Stimulated activated CD8-positive, alpha-beta memory T cell treated with anti-CD3 and anti-CD28 coated beads, Interleukin-15, amount 100 ng/mL, for 48 hours (primary cell): Measurements from ENCODE around the gene SNF8.
A peak's percentile ranks its signal among the peaks of the same experiment; 100 is the strongest.

Experiments used
- DNase-seq, 2 donors: peaks; one replicate each; pipeline ENCODE4 v3.0.0-alpha.2; 2020; ENCODE audit warnings: low read depth in 2 of 2

The SNF8 gene

DNA sequence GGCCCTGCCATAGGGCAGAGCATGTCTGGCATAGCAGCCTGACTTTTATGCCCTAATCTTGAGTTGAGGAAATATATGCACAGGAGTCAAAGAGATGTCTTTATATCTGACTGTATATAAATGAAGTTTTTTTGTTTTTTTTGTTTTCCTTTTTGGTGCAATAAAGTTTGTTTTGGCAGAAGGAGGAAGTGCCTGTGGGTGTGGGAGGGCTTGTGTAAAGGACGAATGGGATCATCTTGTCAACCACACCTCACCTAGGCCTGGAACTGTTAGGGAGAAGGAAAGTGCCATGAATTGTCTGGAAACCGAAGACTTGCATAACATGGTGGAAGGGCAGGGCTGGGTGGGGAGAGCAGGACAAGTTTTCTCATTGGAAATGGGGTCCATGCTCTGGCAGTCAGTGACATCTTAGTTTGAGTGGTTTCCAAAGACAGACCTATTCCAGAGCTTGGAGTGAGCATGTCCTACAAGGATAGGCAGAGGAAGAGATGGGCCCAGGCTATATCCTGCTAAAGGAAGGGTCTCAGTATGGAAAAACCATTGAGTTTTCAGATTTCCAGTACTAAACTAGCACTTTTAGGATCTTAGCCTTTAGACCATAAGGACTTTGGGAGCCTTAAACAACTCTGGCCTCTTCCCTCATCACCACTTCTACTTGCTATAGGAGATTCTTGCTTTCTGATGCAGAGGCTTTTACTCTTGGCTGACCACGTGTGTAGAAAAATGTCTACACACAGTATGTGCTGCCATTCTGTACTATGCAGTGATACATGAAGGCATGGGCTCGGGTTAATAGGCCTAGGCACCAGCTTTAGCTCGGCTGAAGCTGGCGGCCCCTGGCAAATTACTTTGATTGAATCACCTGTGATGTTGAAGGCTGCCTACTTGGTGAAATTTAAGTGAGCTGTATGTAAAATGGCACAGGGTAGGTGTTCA, 15.5 kb downstream of the SNF8 start:
- DNase-seq, result no peak

DNA sequence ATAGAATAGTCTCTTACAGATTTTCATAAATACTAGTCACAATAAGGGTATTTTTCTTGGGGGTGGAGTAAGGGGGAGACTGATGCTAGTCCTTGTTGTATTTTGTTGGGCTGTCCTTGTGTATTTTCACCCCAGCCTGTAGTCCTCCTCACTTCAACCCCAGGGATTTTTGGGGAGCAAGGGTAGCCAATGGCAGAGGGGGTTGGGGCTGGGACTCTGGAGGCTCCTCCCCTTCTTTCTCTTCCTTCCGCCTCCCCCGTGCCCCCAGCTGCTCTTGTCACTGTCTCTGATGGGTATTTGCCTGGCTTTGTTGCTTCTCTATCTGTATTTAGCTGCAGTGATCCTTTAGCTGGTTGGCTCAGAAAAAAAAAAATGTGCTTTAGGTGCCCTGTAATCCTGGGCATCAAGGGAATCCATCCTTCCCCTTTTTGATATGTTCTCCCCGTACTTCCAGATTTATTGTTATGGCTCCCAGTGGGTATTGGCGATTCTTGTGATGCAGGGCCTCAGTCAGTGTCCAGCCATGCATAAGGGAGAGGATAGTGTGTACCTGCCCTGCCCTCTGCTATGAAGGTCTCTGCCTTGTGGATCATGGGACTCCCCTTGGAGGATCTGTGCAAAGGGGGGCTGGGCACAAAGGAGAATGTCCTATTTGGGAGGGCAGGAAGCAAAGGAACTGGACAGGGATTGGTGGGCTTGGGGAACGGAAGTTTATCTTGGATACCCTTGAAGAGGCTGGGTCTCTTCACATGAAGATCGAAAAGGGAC, 16.5 kb downstream of the SNF8 start:
- no peak for DNase-seq

DNA sequence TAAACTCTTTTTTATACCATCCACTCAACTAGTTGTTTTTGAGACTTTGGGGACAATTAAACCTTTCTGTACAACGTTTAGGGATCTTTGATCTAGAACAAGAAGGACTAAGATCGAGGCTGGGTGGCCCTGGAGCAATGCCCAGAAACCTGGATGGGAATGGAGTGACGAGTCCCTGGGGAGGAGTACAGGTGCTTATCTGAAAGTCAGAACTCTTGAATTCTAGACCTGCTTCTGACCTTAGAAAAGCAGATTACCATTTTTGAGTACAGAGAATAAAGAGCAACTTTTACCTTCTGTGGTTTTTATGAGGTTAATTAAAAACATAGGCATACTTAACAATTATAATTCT, 18.7 kb downstream of the SNF8 start:
- DNase-seq, result no peak

DNA sequence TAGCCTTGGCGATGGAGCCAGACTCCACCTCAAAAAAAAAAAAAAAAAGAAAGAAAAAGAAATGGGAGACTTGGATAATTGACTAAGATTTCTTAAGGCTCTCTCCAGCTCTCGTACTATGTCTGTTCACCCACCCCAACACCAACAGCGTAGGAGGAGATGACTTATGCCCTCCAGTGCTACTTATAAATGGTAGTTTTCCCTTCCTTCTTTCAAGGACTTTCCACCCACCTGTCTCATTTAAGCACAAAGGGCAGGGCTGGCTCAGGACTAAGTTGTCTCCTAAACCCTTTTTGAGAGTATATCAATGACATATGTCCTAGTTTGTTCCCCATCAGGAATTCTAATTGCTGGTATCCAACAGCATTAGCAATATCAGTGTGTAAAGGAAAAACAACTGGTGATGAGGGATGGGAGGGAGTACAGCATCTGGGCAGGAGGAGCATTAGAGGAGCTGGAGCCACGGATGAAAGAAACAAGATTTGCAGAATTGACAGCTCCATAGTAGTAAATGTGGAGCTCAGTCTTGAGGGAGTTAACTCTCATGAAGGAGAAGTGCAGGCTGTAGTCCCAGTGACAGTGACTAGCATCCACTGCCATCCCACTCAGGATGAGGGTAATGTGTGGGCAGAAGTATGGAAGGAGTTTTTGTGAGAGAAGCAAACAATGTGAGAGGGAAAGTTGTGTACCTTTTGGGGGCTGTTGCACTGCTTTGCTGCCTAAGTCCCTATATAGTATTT, 19.2 kb downstream of the SNF8 start:
- DNase-seq, result no peak

DNA sequence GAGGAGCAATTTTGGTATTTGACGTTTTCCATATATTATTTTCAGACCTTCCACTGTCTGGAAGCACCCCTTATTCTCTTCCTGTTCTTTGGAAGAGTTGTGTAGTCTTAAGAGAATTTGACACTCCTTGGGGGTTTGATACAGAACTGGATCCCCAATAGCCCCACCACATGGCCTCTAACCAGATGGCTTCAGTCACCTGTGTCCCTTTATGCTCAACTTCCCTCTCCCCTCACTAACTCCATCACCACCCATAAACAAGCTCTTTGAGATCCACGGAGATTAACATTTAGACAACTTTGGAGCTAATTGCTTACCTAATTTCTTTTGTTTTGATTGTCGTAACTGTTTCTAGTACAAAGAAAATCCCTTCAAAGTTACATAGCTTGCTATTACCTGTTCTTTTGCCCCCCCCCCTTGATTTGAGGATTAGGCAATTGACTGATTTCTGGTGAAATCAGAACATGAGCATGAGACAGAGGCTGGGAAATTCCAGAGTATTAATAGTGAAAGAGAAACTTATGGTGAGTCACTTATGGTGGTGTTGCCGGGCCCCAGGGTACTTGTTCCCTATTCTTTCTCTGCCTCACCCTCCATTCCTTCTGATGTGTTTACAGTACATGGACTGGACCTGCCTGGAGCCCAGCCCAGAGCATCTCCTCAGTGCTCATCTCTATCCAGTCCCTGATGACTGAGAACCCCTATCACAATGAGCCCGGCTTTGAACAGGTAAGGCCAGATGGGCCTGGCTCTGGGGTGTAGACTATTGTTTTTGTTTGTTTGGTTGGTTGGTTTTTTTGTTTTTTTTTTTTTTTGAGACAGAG, 29.0 kb downstream of the SNF8 start:
- peak; percentile 32 to 52 for DNase-seq

DNA sequence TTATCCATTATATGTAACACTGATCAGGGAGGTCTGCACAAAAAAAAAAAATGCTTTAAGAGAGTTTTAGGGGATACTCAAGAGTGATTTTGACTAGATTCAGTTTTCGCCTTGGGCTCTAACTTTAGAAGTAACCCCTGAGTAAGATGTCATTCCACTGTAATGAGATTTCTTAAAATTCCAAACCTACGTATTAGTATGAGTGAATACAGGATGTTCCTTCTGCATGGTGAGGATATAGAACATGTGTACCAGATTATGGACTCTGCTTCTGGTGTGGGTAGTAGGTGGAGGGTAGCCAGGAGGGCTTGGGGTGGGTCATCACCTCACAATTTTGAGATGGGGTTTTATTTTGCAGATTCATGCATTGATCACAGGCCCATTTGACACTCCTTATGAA, 32.2 kb downstream of the SNF8 start:
- DNase-seq, result no peak

DNA sequence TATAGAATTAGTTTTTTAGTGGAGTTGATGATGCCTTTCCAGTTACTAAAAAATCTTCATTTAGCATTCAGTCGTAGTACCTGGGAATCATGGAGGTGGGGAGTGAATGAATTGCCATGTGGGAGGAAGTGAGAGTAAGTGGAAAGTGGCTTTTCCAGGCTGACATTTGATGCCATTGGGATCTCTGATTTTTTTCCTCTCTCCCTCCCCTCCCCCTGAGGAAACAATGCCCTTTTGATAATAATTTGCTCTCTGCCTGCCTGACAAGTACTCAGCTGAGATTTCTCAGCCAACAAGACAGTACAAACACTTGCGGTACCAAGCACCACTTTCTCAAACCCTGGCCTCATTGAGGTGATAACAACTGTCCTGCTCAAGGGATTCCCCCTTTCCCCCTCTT, 34.3 kb downstream of the SNF8 start:
- DNase-seq, result no peak

DNA sequence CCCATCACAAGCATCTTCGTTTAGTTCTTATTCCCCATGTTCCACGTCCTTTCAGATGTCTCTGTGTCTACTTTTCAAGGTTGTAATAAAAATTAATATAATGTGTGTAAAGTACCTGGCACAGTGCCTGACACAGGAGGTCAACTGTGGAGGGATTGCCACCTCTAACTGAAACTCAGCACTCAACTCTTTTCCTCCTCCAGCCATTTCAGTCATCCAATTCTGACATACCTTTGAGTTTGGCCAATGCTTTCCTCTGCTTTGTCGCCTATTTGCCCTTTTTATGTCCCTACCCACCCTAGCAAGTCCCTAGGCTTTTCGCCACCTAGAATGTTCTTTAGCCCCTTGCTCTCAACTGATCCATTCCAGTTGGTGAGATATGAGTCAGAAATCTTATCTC, 34.9 kb downstream of the SNF8 start:
- no peak for DNase-seq

DNA sequence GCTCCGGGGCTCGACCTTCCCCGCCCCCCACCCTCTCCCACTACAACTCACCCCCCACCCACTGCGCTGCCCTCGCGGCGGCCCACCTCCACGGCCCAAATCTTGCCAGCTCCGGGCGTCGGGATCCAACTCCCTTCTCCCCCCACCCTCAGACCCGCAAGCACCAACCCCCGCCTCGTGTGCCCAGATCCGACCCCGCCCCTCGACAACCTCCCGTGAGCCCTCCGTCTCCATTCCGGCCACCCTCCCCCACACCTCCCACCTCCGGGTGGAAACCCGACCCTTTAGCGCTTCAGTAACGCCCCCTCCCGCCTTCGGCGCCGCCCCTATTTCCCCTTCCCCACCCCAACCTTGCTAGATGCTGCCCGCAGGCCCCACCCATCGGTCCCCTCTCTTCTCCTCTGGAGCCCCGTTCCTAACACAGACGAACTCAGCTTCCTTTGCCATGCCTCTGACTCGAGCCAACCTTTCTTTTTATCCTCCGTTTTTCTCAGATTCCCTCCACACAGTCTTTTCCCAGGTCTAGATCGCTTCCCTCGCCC, 35.7 kb downstream of the SNF8 start:
- DNase-seq, result peak; percentile 91 to 93

DNA sequence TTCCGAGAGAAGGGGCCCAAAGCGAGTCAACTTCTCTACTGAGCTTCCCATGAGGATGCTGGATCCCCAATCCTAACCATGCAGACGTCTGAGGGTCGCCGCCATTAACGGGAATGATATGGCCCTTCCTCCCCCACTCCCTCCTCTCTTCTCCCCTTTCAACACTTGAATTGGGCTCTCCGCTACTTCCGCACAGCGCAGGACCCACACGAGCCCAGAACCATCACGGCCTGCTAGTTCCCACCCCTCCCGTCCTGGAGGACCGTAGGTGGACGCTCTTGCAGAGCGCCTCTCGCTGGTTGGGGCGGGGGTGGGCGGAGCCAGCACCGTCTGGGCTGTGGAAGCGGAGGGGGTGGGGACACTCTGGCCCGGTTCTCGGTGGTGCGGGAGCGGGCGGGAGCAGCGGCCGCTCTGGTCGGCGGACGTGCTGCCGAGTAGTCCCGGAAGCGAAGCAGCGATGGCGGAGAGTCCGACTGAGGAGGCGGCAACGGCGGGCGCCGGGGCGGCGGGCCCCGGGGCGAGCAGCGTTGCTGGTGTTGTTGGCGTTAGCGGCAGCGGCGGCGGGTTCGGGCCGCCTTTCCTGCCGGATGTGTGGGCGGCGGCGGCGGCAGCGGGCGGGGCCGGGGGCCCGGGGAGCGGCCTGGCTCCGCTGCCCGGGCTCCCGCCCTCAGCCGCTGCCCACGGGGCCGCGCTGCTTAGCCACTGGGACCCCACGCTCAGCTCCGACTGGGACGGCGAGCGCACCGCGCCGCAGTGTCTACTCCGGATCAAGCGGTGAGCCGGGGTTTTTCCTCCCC, 36.4 kb downstream of the SNF8 start, which contains the start of gene UBE2Z:
UBE2Z (plus strand) TSS at position 361 of the 797 bp plus-strand sequence; CDS start at position 458, 97 bp downstream.
- DNase-seq, result peak; percentile 81 to 88

DNA sequence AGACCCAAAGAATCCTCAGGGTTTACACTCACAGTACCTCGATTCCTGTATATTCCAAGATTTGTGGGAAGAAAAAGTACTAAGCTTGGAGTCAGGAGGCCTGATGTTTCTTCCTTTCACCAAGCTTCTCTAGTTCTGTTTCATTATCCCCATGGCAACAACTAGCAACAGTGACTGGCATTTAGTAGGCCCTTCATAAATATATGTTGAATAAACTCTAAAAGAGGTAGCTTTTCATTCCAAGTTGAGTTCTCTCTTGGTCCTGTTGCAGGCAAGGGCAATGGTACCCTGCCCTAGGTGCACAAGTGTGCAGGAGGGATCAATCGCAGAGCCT, 37.0 kb downstream of the SNF8 start:
- no peak for DNase-seq

DNA sequence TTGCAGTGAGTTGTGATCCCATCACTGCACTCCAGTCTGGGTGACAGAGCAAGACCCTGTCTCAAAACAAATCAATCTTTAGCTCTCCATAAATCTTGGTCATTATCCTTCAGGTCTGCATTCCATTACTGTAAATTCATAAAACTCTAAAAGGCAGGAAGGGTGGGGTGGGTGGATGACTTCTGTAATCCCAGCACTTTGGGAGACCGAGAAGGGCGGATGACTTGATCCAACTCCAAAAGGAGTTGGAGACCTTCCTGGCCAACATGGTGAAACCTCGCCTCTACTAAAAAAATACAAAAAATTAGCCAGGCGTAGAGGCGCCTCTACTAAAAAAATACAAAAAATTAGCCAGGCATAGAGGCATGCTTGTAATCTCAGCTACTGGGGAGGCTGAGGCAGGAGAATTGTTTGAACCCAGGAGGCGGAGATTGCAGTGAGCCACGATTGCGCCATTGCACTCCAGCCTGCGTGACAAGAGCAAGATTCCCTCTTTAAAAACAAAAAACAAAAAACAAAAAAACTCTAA, 38.6 kb downstream of the SNF8 start:
- DNase-seq, result no peak

DNA sequence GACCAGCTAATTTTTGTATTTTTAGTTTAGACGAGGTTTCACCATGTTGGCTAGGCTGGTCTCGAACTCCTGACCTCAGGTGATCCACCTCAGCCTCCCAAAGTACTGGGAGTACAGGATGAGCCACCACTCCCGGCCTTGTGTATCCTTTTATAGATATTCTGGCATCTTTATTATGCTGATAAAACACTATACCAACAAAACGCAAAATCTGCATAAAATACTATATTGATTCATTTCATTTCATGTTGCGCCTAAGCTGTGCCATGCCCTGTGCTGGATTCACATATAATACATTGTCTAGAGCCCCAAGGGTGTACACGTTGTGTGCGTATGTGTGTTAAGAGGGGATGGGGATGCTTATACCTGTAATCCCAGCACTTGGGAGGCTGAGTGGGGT, 40.2 kb downstream of the SNF8 start:
- DNase-seq, result no peak

DNA sequence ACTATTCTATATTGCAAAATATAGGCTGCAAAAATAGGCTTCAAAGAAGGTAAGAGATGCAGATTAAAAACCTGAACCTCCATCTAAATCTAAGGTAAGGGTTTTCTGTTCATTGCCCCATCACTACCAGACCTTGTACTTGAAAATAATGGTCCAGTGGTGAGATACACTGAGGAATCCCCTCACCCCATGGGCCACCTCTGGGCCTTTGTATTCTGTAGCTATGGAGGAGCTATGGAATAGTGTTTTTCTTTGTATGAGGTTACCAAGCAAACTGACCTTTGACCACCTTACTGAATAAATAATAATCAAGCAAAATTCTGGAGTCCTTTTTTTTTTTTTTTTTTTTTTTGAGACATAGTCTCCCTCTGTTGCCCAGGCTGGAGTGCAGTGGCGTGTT, 41.2 kb downstream of the SNF8 start:
- DNase-seq, result no peak

DNA sequence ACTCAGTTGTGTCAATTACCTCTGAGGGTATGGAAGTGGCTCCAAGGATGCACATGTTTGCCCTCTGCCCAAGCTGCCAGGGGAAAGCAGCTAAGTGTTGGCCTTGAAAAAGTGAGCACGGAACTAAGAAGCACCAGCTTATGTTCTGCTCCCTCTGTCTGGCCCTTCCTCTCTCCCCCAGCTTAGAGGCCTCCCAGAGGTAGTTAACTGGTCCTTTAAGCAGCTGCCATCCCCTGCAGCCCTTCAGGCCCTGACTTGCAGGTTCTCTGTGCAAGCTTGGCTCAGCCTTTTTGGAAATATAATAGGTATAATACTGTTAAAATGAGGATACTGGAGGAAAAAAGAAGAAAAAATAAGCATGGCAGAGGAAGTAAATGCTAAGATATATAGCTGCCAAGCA, 43.4 kb downstream of the SNF8 start:
- no peak for DNase-seq

DNA sequence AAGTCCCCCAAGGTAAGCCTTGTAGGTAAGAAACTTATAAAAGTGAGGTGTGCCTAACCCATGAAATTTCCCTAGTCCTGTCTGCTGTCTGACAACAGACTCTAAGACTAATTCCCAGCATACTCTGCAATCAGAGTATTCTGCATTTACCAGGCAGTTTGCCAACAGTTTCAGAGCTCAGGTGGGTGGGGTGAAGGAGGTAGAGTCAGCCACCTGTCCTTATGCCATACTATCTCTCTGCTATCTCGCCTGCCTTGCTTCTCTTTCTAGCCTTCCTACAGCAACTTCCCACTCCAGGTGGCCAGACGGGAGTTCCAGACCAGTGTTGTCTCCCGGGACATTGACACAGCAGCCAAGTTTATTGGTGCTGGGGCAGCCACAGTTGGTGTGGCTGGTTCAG, 49.8 kb downstream of the SNF8 start:
- DNase-seq, result no peak

DNA sequence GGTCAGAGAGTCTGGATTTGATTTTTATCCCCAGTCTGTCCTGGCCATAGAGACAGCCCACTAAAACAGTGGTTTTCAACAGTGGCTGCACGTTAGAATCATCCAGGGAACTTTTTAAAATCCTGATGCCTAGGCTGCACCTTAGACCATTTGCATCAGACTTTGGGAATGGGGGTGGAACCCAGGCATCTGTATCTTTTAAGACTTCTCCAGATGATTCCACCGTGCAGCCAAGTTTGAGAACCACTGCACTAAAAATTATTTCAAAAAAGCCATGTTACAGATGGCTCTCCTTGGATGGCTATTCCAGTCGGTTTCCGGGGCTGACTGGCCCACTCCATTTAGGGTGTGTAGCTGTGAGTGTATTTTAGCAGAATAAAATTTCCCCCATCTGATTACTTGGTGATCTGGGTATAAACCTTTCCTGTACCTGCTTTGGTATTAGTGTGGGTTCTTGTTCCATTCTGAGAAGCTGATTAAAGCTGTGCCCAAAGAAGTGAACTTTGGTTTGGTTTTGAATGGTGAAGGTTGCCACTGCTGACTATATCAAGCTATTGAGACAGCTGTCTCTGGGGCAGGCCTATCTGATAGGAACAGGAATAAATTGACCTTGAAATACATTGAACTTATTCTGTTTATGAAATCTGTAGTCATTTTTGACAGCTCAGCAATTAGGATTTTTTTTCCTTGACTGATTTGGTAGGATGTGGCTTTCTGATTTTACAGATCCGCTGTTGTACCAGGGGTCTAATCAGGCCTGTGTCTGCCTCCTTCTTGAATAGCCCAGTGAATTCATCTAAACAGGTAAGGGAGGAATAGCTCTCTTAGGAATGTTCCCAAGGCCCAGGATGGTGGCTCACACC, 50.8 kb downstream of the SNF8 start:
- DNase-seq, result no peak

DNA sequence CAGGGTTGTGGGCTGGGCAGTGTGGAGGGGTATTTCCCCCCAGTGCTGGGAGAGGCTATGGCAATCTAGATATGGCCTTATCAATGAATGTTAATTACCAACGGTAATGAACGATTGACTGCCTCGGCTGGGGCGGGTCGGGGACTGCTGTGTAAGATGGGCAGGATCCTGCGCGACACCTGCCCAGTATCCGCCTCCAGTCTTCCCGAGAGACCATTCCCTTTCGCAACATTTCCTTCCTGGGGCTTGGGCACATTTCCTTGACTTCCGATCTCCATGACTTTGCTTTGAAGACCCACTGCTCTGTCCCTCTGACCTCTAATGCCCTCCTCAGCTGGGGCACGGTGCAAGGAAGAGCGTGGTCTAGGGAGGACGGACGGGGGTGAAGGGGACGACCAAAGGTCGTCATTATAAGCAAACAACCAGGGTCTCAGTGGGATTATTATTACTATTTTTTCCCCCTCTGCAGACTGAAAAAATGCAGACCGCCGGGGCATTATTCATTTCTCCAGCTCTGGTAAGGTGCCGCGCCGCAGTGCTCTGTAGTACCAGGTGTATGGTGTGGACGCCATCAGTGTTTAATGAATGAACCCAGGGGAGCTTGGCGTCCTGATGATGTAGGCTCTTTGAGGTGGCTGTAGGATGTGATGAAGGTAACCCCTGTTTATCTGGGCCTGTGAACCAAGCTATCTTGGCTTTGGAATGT, 51.5 kb downstream of the SNF8 start:
- DNase-seq, result no peak

DNA sequence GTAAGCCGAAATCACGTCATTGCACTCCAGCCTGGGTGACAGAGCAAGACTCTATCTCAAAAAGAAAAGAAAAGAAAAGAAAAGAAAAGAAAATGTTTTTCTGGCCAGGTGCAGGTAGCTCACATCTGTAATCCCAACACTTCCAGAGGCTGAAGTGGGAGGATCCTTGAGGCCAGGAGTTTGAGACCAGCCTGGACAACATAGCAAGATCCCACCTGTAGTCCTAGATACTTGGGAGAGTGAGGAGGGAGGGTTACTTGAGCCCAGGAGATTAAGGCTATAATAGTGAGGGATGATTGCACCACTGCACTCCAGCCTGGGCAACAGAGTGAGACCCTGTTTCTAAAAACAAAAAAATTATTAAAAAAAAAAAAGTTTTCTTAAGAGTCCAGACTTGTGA, 54.6 kb downstream of the SNF8 start:
- no peak for DNase-seq
